Heart right ventricle (tissue), 16 donors: ENCODE measurements around the gene PRKCI. TPM values are rescaled to one million over a fixed set of nuclear protein-coding genes. Genes with fewer than 3 reads are reported as not detected.
"Not testable (repeated sequence)": the region's sequence is repeated elsewhere in the genome, so short reads cannot be mapped to it uniquely, and the experiment has no call there.

ENCODE experiments used
- ATAC-seq, 8 donors: fragments of 200-7000 bp; cut with Tn5 transposase; one replicate each; pipeline ENCODE4 v1.9.1; 2020; ENCODE audit warnings: mild to moderate bottlenecking in 8 of 8, moderate library complexity in 8 of 8, moderate number of reproducible peaks in 1 of 8
- DNase-seq, 2 donors: peaks; one replicate each; pipeline ENCODE4 v3.0.0-alpha.2; 2020
- H3K27ac ChIP-seq, 10 donors: fragments of 200-600 bp; sonication (generic) in 2 of 10; one replicate each; pipeline versions ENCODE4 v1.5.0 to v1.8.0; 2020 to 2022; ENCODE audit warnings: mild to moderate bottlenecking in 3 of 10
- H3K27me3 ChIP-seq, 7 donors: fragments of 200-600 bp; one replicate each; pipeline ENCODE4 v1.8.0; 2021 to 2022; ENCODE audit warnings: mild to moderate bottlenecking in 2 of 7
- H3K36me3 ChIP-seq, 9 donors: fragments of 200-600 bp; sonication (generic) in 1 of 9; one replicate each; pipeline versions ENCODE4 v1.5.0 to v1.8.0; 2020 to 2022; ENCODE audit warnings: mild to moderate bottlenecking in 2 of 9
- H3K4me1 ChIP-seq, 9 donors: fragments of 200-600 bp; sonication (generic) in 1 of 9; one replicate each; pipeline versions ENCODE4 v1.5.0 to v1.8.0; 2020 to 2022; ENCODE audit warnings: mild to moderate bottlenecking in 4 of 9
- H3K4me3 ChIP-seq, 10 donors: fragments of 200-600 bp; sonication (generic) in 2 of 10; one replicate each; pipeline versions ENCODE4 v1.5.0 to v1.8.0; 2020 to 2022; ENCODE audit warnings: mild to moderate bottlenecking in 7 of 10, moderate library complexity in 2 of 10
- H3K9me3 ChIP-seq, 11 donors: fragments of 200-600 bp in 10 of 11; sonication (generic) in 2 of 11; one replicate each; pipeline versions ENCODE4 v1.5.0 to v1.8.0; 2013 to 2022; ENCODE audit warnings: mild to moderate bottlenecking in 2 of 11, control low read depth in 1 of 11, moderate library complexity in 1 of 11
- CTCF ChIP-seq, 9 donors: fragments of 200-600 bp; sonication (generic) in 2 of 9; IDR thresholded peaks; one replicate each; pipeline versions ENCODE4 v1.5.0 to v1.8.0; 2021 to 2022; ENCODE audit warnings: antibody characterized with exemption in 9 of 9, mild to moderate bottlenecking in 5 of 9, moderate library complexity in 1 of 9
- WGBS, 2 donors: extraction: QIAGEN DNeasy Blood & Tissue Kit; methylation state at CpG; one replicate each; pipeline ENCODE4 v1.1.7; 2013; ENCODE audit warnings: inconsistent platforms in 1 of 2; 5-methylcytosine and 5-hydroxymethylcytosine counted together
- intact Hi-C, 10 donors: fragments of 100-400 bp; cut with DNase I; formaldehyde crosslinking; loops; one replicate each; pipeline versions ENCODE4 v1.11.1 to v1.14.2; 2022
- polyA plus RNA-seq, 2 donors: library from polyadenylated mRNA; stranded (reverse); fragments of 200-250 nt; gene quantifications; one replicate each; pipeline ENCODE4 v1.2.3, GENCODE V29; 2013
- total RNA-seq, 10 donors: library from RNA; stranded (reverse); fragmentation: NEBNext Ultra II Directional in 3 of 10; extraction: Animal tissue kit (Norgen Biotek cat#: 25700) in 3 of 10; gene quantifications; one replicate each; pipeline versions ENCODE4 v1.2.1 to v1.2.4, GENCODE V29; 2021 to 2023
- donor health status: Arrhythmogenic right ventricular cardiomyopathy.
- donor health status: ischemic (EF 13 %, LVEDD 7.1; RV severe dilation, severe dysfunction).
- donor health status: healthy with polysubstance abuse.
- donor health status: DM: no; HTN: yes; CAD: no.
- donor health status: DM: no; HTN: no; CAD: no.
- donor health status: ischemic (EF 25% LVEDD 6.9; RV normal size, moderate dysfunction).
- donor health status: ischemic (EF 25% LVEDD 5.7; RV mildly dilated, moderate dysfunction).
- donor health status: healthy.
- donor health status: DM: yes; HTN: yes; CAD: no.
- donor health status: Ischemic cardiomyopathy.
- donor health status: ischemic (EF 35%, LVEDD 5.7; RV mildly dilated, moderate dysfunction).
- donor health status: nonischemic (EF 11% LVEDD 7.7; RV severe dilation, severe dysfunction).
- donor health status: DM: yes; HTN: yes; CAD: no.
- donor health status: PGD.
- donor health status: ischemic (EF 29% LVEDD 5.4; RV normal size, mild dysfunction).
- donor health status: nonischemic (EF 23%, LVEDD 6.1; RV moderate dilation, normal function).

PRKCI gene
- total and polyA plus RNA-seq, 12 donors, result 6.5 to 21.0 (median 13.1) TPM

GRCh38 chr3:170259907-170260306 lies 37.7 kb downstream of the PRKCI start:
- no peak for DNase-seq
- 91 to 96% methylated on average over 4 of the region's 4 CpGs for WGBS, 2 donors
- no peak overlapping the region for H3K4me3 ChIP-seq
- no peaks in the 10 kb centered on the region for H3K27me3 ChIP-seq
- no peak for TF ChIP-seq CTCF (IDR thresholded peaks at IDR 0.05)
- no peaks in the 10 kb centered on the region for H3K4me1 ChIP-seq
- H3K9me3 ChIP-seq, result peaks cover 0 to 14% (median under 1%) of the 10 kb centered on the region in 11 donors
- H3K36me3 ChIP-seq, result peaks cover 0 to 58% (median 19%) of the 10 kb centered on the region in 9 donors
- no peak overlapping the region for H3K27ac ChIP-seq
- intact Hi-C loops, result loop anchor here in 1 of 10 donors (10.0 kb wide), 1 partner anchor 75 kb away; the partner anchor contains the start of gene PHC3
- no peak for ATAC-seq

GRCh38 chr3:170267793-170268192 lies 45.6 kb downstream of the PRKCI start:
- Histone ChIP-seq H3K27me3 (no peaks in the 10 kb centered on the region), H3K36me3 (peaks cover 0 to 88% (median 14%) of the 10 kb centered on the region in 9 donors), H3K4me1 (no peaks in the 10 kb centered on the region), H3K4me3 (no peak overlapping the region), H3K27ac (no peak overlapping the region), H3K9me3 (no peaks in the 10 kb centered on the region)
- no peak for TF ChIP-seq CTCF (IDR thresholded peaks at IDR 0.05)
- intact Hi-C loops, result loop anchor here in 1 of 10 donors (10.0 kb wide), 1 partner anchor 83 kb away; the partner anchor contains the start of gene PHC3
- ATAC-seq (no peak), DNase-seq (no peak)
- 95 to 97% methylated on average over 5 of the region's 5 CpGs for WGBS, 2 donors

DNA sequence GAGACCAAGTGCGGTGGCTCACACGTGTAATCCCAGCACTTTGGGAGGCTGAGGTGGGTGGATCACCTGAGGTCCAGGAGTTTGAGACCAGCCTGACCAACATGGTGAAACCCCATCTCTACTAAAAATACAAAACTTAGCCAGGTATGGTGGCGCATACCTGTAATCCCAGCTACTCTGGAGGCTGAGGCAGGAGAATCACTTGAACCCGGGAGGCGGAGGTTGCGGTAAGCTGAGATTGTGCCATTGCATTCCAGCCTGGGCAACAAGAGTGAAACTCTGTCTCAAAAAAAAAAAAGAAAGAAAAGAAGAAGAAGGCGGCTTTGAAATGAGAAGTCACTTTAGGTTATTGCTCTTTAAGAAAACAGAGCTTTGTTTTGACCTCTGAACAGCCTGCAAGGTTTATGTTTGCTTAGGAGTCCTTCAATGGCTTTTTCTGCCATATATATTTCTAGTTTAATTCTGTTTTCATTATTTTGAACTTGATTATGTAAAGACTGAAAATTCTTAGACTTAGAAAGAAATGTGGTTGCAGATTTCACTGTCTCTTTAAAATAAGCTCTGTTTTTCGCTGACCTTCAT lies 47.5 kb downstream of the PRKCI start:
- not testable (repeated sequence) for H3K4me1 ChIP-seq, ATAC-seq, DNase-seq, H3K27me3 ChIP-seq, H3K9me3 ChIP-seq, H3K4me3 ChIP-seq, H3K27ac ChIP-seq
- intact Hi-C loops, result loop anchor here in 1 of 10 donors (10.0 kb wide), 1 partner anchor 85 kb away; the partner anchor contains the start of gene PHC3
- 96% methylated on average over 8 of the region's 8 CpGs for WGBS, 2 donors
- H3K36me3 ChIP-seq, result peaks cover 0 to 89% (median 14%) of the 10 kb centered on the region in 9 donors

GRCh38 chr3:170270282-170270881 lies 48.2 kb downstream of the PRKCI start:
- Histone ChIP-seq H3K9me3 (no peaks in the 10 kb centered on the region), H3K36me3 (peaks cover 0 to 89% (median 14%) of the 10 kb centered on the region in 9 donors), H3K4me3 (no peak overlapping the region), H3K4me1 (no peaks in the 10 kb centered on the region), H3K27ac (no peak overlapping the region), H3K27me3 (no peaks in the 10 kb centered on the region)
- intact Hi-C loops, result no loop called here
- DNase-seq (no peak), ATAC-seq (no peak)
- no peak for TF ChIP-seq CTCF (IDR thresholded peaks at IDR 0.05)
- WGBS, 2 donors, result 91 to 93% methylated on average over 11 of the region's 11 CpGs

GRCh38 chr3:170274641-170275040 lies 52.4 kb downstream of the PRKCI start:
- intact Hi-C loops, result no loop called here
- DNase-seq (no peak), ATAC-seq (no peak)
- peaks cover 0 to 8% (median 0%) of the 10 kb centered on the region in 9 donors for H3K4me1 ChIP-seq
- no peak for TF ChIP-seq CTCF (IDR thresholded peaks at IDR 0.05)
- no peak overlapping the region for H3K4me3 ChIP-seq
- no peaks in the 10 kb centered on the region for H3K9me3 ChIP-seq
- no peaks in the 10 kb centered on the region for H3K27me3 ChIP-seq
- WGBS, 2 donors, result 89 to 91% methylated on average over 2 of the region's 2 CpGs
- H3K27ac ChIP-seq, result no peak overlapping the region
- H3K36me3 ChIP-seq, result peaks cover 0 to 89% (median 7%) of the 10 kb centered on the region in 9 donors
